ENCODE measurements around the gene MAD2L2.
"Not testable (repeated sequence)": the region's sequence is repeated elsewhere in the genome, so short reads cannot be mapped to it uniquely, and the experiment has no call there.

MAD2L2 gene

DNA sequence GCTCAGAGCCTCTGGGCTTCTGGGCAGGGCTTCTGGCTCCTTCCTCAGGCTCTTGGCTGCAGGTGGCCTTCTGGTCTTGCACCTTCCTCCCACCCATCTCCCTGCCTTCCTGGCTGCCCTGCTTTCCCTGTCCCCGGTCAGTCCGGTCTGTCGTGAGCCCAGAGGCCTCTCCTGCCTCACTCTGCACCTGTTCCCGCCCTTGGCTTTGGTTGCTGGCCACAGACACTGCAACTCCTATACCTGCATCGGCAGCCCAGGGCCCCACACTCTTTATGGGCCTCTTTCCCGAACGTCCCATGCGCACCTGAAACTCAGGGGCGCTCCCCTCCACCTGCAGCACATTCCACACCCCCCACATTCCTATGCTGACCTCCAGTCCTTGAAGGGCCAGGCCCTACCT, 34.6 kb downstream of the MAD2L2 start:
- H3K4me3 ChIP-seq (ENCODE audit: control insufficient read depth, low read depth, low read length): no peak overlapping the region
- TF ChIP-seq CTCF (IDR thresholded peaks at IDR 0.05; ENCODE audit: control insufficient read depth, insufficient read depth, low read depth, low read length, missing control alignments): no peak

DNA sequence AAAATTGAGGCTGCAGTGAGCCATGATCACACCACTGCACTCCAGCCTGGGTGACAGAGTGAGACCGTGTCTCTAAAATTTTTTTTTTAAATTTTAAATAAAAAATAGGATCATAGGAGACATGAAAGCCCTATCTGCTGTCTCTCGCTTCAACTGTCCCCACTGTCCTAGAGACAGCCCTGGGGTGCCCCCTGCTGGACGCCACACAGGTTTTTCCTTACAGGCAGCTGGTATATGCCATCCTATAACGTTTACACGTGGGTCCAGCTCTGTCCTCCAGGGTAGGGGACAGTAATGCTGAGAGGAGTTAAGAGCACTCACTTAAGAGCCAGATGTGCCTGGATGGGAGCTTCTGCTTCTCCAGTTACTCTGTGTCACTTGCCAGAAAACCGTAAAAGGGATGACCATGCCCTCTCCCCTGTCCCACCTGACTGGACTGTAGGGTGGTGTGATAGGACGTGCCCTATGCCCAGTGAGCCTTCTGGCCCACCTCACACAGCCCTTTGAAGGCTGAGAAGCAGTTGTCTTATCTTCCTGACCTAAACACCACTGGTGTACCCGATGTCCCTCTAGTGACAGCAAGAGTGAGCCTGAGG, 35.2 kb downstream of the MAD2L2 start:
- no peak for DNase-seq (ENCODE audit: low read depth)
- H3K4me3 ChIP-seq (ENCODE audit: control insufficient read depth, low read depth, low read length): no peak overlapping the region
- TF ChIP-seq CTCF (IDR thresholded peaks at IDR 0.05; ENCODE audit: control insufficient read depth, insufficient read depth, low read depth, low read length, missing control alignments): peak; percentile 81

More for the DNA sequence above, 34.6 kb downstream of the MAD2L2 start:
- DNase-seq (ENCODE audit: low read depth): no peak

DNA sequence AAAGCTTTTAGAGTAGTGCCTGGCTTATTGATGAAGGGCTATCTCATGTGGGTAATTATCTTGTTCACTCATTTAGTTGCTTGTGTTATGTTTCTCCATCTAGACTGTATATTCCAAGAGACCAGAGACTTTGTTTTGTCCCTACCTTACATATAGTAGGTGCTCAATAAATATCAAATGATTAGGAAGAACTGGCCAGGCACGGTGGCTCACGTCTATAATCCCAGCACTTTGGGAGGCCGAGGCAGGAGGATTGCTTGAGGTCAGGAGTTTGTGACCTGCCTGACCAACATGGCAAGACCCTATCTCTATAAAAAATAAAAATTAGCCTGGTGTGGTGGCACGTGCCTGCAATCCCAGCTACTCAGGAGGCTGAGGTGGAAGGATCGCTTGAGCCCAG, 35.7 kb downstream of the MAD2L2 start:
- DNase-seq (ENCODE audit: low read depth): no peak
- no peak for TF ChIP-seq CTCF (IDR thresholded peaks at IDR 0.05; ENCODE audit: control insufficient read depth, insufficient read depth, low read depth, low read length, missing control alignments)
- H3K4me3 ChIP-seq (ENCODE audit: control insufficient read depth, low read depth, low read length): no peak overlapping the region

GRCh38 chr1:11643782-11644181, 37.2 kb downstream of the MAD2L2 start:
- no peak for DNase-seq (ENCODE audit: low read depth)
- H3K4me3 ChIP-seq (ENCODE audit: control insufficient read depth, low read depth, low read length): no peak overlapping the region
- TF ChIP-seq CTCF (IDR thresholded peaks at IDR 0.05; ENCODE audit: control insufficient read depth, insufficient read depth, low read depth, low read length, missing control alignments): no peak

DNA sequence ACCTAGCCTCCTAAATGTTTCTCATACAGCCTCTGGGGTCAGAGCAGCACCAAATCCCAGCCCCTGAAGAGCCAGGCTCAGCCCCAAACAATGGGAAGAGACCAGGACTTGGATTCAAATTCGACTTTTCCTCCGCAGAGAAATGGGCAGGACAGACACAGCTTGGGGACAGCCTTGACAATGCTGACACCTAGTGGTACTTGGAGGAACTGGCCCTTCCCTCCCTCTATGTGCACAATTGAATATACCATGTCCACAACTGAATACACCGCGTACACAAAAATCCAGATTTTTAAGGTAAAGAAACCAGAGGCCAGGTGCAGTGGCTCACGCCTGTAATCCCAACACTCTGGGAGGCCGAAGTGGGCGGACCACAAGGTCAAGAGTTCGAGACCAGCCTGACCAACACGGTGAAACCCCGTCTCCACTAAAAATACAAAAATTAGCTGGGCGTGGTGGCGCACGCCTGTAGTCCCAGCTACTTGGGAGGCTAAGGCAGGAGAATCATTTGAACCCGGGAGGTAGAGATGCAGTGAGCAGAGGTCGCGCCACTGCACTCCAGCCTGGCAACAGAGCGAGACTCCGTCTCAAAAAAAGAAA, 38.4 kb downstream of the MAD2L2 start:
- H3K4me3 ChIP-seq (ENCODE audit: control insufficient read depth, low read depth, low read length); DNase-seq (ENCODE audit: low read depth): not testable (repeated sequence)
- TF ChIP-seq CTCF (IDR thresholded peaks at IDR 0.05; ENCODE audit: control insufficient read depth, insufficient read depth, low read depth, low read length, missing control alignments): peak; percentile 97

- no peak for DNase-seq (ENCODE audit: low read depth)
- TF ChIP-seq CTCF (IDR thresholded peaks at IDR 0.05; ENCODE audit: control insufficient read depth, insufficient read depth, low read depth, low read length, missing control alignments): no peak
- no peak overlapping the region for H3K4me3 ChIP-seq (ENCODE audit: control insufficient read depth, low read depth, low read length)
These were observed 39.1 kb downstream of the MAD2L2 start for GRCh38 chr1:11641776-11642305.
